ENCODE data around the gene SIRT2.
"Not testable (repeated sequence)": the region's sequence is repeated elsewhere in the genome, so short reads cannot be mapped to it uniquely, and the experiment has no call there.

DNA sequence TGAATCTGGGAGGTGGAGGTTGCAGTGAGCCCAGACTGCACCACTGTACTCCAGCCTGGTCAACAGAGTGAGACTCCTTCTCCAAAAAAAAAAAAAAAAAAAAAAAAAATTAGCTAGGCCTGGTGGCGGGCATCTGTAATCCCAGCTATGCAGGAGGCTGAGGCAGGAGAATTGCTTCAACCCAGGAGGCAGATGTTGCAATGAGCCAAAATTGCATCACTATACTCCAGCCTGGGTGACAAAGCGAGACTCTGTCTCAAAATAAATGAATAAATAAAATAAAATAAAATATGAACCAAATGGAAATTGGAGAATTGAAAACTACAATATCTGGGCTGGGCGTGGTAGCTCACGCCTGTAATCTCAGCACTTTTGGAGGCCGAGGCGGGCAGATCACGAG lies 70.2 kb downstream of the SIRT2 start:
- TF ChIP-seq, protein P1, sequence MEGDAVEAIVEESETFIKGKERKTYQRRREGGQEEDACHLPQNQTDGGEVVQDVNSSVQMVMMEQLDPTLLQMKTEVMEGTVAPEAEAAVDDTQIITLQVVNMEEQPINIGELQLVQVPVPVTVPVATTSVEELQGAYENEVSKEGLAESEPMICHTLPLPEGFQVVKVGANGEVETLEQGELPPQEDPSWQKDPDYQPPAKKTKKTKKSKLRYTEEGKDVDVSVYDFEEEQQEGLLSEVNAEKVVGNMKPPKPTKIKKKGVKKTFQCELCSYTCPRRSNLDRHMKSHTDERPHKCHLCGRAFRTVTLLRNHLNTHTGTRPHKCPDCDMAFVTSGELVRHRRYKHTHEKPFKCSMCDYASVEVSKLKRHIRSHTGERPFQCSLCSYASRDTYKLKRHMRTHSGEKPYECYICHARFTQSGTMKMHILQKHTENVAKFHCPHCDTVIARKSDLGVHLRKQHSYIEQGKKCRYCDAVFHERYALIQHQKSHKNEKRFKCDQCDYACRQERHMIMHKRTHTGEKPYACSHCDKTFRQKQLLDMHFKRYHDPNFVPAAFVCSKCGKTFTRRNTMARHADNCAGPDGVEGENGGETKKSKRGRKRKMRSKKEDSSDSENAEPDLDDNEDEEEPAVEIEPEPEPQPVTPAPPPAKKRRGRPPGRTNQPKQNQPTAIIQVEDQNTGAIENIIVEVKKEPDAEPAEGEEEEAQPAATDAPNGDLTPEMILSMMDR (conservative IDR thresholded peaks at IDR 0.05; ENCODE audit: low read length): not testable (repeated sequence)
- not testable (repeated sequence) for TF ChIP-seq EZH2phosphoT487 (IDR thresholded peaks at IDR 0.05; ENCODE audit: borderline replicate concordance)

Data from Loucy (cell line).